Activated CD4-positive, alpha-beta T cell treated with anti-CD3 and anti-CD28 coated beads, Interleukin-2, amount 10 ng/mL, durations not matched to agents 24 days and 14 days (primary cell): ENCODE measurements around the gene STIMATE. TPM values are rescaled to one million over a fixed set of nuclear protein-coding genes. Genes with fewer than 3 reads are reported as not detected.

Source experiments
- DNase-seq: peaks from one replicate; pipeline ENCODE4 v3.0.0; 2022
- H3K27ac Mint-ChIP-seq: one replicate; pipeline ENCODE4 v1.8.0; 2022; ENCODE audit warnings: mild to moderate bottlenecking, mixed read lengths
- H3K27me3 Mint-ChIP-seq: one replicate; pipeline ENCODE4 v1.8.0; 2022; ENCODE audit warnings: mixed read lengths
- H3K36me3 Mint-ChIP-seq: one replicate; pipeline ENCODE4 v1.8.0; 2022; ENCODE audit warnings: low read depth, mild to moderate bottlenecking, mixed read lengths
- H3K4me1 Mint-ChIP-seq: one replicate; pipeline ENCODE4 v1.8.0; 2021; ENCODE audit warnings: mixed read lengths
- H3K4me3 Mint-ChIP-seq: one replicate; pipeline ENCODE4 v1.8.0; 2022; ENCODE audit warnings: mild to moderate bottlenecking, moderate library complexity, mixed read lengths
- H3K9me3 Mint-ChIP-seq: one replicate; pipeline ENCODE4 v1.8.0; 2021; ENCODE audit warnings: mixed read lengths
- intact Hi-C: fragments of 100-400 bp; cut with micrococcal nuclease; formaldehyde crosslinking; loops from one replicate; pipeline ENCODE4 v1.15.1; 2023
- total RNA-seq: library from RNA; stranded (reverse); gene quantifications from 2 replicates; pipeline ENCODE4 v1.2.3, GENCODE V29; 2022

STIMATE gene
- total RNA-seq, 1 donor from 2014 or later: 13.8 TPM

- H3K36me3 Mint-ChIP-seq: no peaks in the 10 kb centered on the region
- no peak overlapping the region for H3K27ac Mint-ChIP-seq
- no peaks in the 10 kb centered on the region for H3K4me1 Mint-ChIP-seq
- intact Hi-C loops: no loop called here
- no peaks in the 10 kb centered on the region for H3K27me3 Mint-ChIP-seq
- H3K4me3 Mint-ChIP-seq: no peak overlapping the region
- no peaks in the 10 kb centered on the region for H3K9me3 Mint-ChIP-seq
- no peak for DNase-seq
Observed at GRCh38 chr3:52791366-52791765, 106.0 kb downstream of the STIMATE start.

GRCh38 chr3:52790741-52791140, 106.6 kb downstream of the STIMATE start:
- intact Hi-C loops: no loop called here
- DNase-seq: no peak
- Mint-ChIP-seq H3K36me3 (no peaks in the 10 kb centered on the region), H3K27ac (no peak overlapping the region), H3K9me3 (no peaks in the 10 kb centered on the region), H3K4me3 (no peak overlapping the region), H3K27me3 (no peaks in the 10 kb centered on the region), H3K4me1 (no peaks in the 10 kb centered on the region)

- no peak for DNase-seq
- H3K36me3 Mint-ChIP-seq: no peaks in the 10 kb centered on the region
- intact Hi-C loops: no loop called here
- no peak overlapping the region for H3K27ac Mint-ChIP-seq
- no peaks in the 10 kb centered on the region for H3K9me3 Mint-ChIP-seq
- H3K27me3 Mint-ChIP-seq: no peaks in the 10 kb centered on the region
- no peaks in the 10 kb centered on the region for H3K4me1 Mint-ChIP-seq
- H3K4me3 Mint-ChIP-seq: no peak overlapping the region
Observed at GRCh38 chr3:52790337-52790736, 107.0 kb downstream of the STIMATE start.

GRCh38 chr3:52789746-52790040, 107.7 kb downstream of the STIMATE start:
- H3K27ac Mint-ChIP-seq: no peak overlapping the region
- H3K27me3 Mint-ChIP-seq: no peaks in the 10 kb centered on the region
- no peaks in the 10 kb centered on the region for H3K9me3 Mint-ChIP-seq
- no peak for DNase-seq
- H3K4me1 Mint-ChIP-seq: no peaks in the 10 kb centered on the region
- no peaks in the 10 kb centered on the region for H3K36me3 Mint-ChIP-seq
- intact Hi-C loops: no loop called here
- no peak overlapping the region for H3K4me3 Mint-ChIP-seq

GRCh38 chr3:52788890-52789745, 108.2 kb downstream of the STIMATE start:
- Mint-ChIP-seq H3K36me3 (no peaks in the 10 kb centered on the region), H3K4me3 (no peak overlapping the region), H3K9me3 (no peaks in the 10 kb centered on the region), H3K4me1 (no peaks in the 10 kb centered on the region), H3K27me3 (no peaks in the 10 kb centered on the region), H3K27ac (no peak overlapping the region)
- DNase-seq: no peak
- intact Hi-C loops: no loop called here

- no peaks in the 10 kb centered on the region for H3K4me1 Mint-ChIP-seq
- H3K27ac Mint-ChIP-seq: no peak overlapping the region
- DNase-seq: no peak
- no peaks in the 10 kb centered on the region for H3K9me3 Mint-ChIP-seq
- peaks cover 4% of the 10 kb centered on the region for H3K27me3 Mint-ChIP-seq
- H3K4me3 Mint-ChIP-seq: no peak overlapping the region
- intact Hi-C loops: no loop called here
- no peaks in the 10 kb centered on the region for H3K36me3 Mint-ChIP-seq
Observed at GRCh38 chr3:52787672-52788625, 109.4 kb downstream of the STIMATE start.

- H3K27ac Mint-ChIP-seq: no peak overlapping the region
- H3K9me3 Mint-ChIP-seq: no peaks in the 10 kb centered on the region
- no peak overlapping the region for H3K4me3 Mint-ChIP-seq
- H3K4me1 Mint-ChIP-seq: no peaks in the 10 kb centered on the region
- peaks cover 7% of the 10 kb centered on the region for H3K27me3 Mint-ChIP-seq
- H3K36me3 Mint-ChIP-seq: no peaks in the 10 kb centered on the region
- intact Hi-C loops: no loop called here
- no peak for DNase-seq
Observed at GRCh38 chr3:52787246-52787645, 110.1 kb downstream of the STIMATE start.

Other genes starting within 250 kb of the STIMATE start
- gene PBRM1, start 211.6 kb downstream of the STIMATE start, total RNA-seq: 65.7 and 67.8 TPM in 2 replicates
- gene GNL3, start 211.5 kb downstream of the STIMATE start, total RNA-seq: 254 and 267 TPM in 2 replicates
- gene GLT8D1, start 191.8 kb downstream of the STIMATE start, total RNA-seq: 38.7 and 39.0 TPM in 2 replicates
- gene SPCS1, start 191.4 kb downstream of the STIMATE start, total RNA-seq: 134 and 135 TPM in 2 replicates
- 29.4 and 30.3 TPM in 2 replicates for gene NEK4, start 126.6 kb downstream of the STIMATE start, total RNA-seq
- not detected in 2 replicates for gene ITIH1, start 119.9 kb downstream of the STIMATE start, total RNA-seq
- gene ITIH3, start 102.8 kb downstream of the STIMATE start, total RNA-seq: not detected in 2 replicates
- 3.5 and 3.6 TPM in 2 replicates for gene ITIH4, start 66.9 kb downstream of the STIMATE start, total RNA-seq
- 0.43 and 0.54 TPM in 2 replicates for gene MUSTN1, start 62.5 kb downstream of the STIMATE start, total RNA-seq
- 28.6 and 28.8 TPM in 2 replicates for gene SFMBT1, start 148.5 kb upstream of the STIMATE start, total RNA-seq
- gene RFT1, start 232.9 kb upstream of the STIMATE start, total RNA-seq: 47.4 and 47.6 TPM in 2 replicates